ENCODE data around the gene SLC35D2. TPM values are rescaled to one million over a fixed set of nuclear protein-coding genes. Genes with fewer than 3 reads are reported as not detected.

The SLC35D2 gene
- total and polyA plus RNA-seq, 11 donors = 8.2 to 23.1 (median 15.9) TPM

DNA sequence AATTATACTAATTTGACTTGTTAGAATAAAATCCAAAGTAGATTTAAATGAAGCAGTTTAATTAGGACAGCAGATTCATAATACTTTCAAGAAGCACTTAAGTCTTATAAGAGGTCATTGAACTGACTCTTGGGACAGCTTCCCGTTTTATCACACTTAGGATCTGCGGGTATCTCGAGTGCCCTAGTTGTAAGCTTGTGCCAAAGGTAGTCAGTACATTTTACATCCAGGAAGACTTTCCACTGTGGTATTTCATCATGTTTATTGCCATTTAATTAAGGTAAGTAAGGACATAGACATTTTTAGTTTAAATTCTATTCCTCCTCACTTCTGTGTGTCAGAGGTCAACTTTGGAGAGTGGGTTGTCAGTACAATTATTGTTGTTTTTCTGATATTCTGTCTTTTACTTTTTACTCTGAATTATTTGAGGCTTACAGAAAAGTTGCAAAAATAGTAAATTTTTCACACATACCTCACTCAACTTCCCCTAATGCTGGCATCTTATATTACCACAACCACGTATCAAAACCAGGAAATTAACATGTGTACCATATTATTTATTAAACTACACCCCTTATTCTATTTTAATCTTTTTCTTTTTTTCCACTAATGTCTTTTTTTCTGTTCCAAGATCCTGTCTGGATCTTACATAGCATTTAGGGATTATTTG lies 42.1 kb upstream of the SLC35D2 start:
- Histone ChIP-seq H3K36me3 (no peaks in the 10 kb centered on the region), H3K27me3 (no peaks in the 10 kb centered on the region), H3K4me3 (no peak overlapping the region), H3K9me3 (no peaks in the 10 kb centered on the region), H3K4me1 (peaks cover 0 to 9% (median 8%) of the 10 kb centered on the region in 12 donors), H3K27ac (no peak overlapping the region)
- DNase-seq = no peak
- 73 to 80% (median 77%) methylated on average over 4 of the region's 4 CpGs for WGBS, 4 donors
- intact Hi-C loops (cut with DNase I) = no loop called here
- ATAC-seq = no peak
- TF ChIP-seq, protein P1, sequence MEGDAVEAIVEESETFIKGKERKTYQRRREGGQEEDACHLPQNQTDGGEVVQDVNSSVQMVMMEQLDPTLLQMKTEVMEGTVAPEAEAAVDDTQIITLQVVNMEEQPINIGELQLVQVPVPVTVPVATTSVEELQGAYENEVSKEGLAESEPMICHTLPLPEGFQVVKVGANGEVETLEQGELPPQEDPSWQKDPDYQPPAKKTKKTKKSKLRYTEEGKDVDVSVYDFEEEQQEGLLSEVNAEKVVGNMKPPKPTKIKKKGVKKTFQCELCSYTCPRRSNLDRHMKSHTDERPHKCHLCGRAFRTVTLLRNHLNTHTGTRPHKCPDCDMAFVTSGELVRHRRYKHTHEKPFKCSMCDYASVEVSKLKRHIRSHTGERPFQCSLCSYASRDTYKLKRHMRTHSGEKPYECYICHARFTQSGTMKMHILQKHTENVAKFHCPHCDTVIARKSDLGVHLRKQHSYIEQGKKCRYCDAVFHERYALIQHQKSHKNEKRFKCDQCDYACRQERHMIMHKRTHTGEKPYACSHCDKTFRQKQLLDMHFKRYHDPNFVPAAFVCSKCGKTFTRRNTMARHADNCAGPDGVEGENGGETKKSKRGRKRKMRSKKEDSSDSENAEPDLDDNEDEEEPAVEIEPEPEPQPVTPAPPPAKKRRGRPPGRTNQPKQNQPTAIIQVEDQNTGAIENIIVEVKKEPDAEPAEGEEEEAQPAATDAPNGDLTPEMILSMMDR (IDR thresholded peaks at IDR 0.05) = no peak
- TF ChIP-seq POLR2A (IDR thresholded peaks at IDR 0.05) = no peak

DNA sequence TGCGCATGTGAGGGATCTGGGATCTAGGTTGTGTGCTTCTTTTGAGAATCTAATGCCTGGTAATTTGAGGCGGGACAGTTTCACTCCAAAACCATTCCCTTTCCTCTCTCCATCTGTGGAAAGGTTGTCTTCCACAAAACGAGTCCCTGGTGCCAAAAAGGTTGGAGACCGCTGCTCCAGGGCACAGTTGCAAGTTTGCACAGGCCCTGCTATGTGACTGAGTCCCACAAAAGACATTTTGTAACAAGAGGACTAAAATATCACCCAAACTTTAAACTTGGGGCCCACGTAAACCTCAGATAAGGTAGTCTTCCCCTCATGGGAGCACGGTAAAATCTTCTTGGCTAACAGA lies 40.5 kb upstream of the SLC35D2 start:
- intact Hi-C loops (cut with DNase I) = no loop called here
- WGBS, 4 donors = 79 to 82% (median 81%) methylated on average over 6 of the region's 6 CpGs

DNA sequence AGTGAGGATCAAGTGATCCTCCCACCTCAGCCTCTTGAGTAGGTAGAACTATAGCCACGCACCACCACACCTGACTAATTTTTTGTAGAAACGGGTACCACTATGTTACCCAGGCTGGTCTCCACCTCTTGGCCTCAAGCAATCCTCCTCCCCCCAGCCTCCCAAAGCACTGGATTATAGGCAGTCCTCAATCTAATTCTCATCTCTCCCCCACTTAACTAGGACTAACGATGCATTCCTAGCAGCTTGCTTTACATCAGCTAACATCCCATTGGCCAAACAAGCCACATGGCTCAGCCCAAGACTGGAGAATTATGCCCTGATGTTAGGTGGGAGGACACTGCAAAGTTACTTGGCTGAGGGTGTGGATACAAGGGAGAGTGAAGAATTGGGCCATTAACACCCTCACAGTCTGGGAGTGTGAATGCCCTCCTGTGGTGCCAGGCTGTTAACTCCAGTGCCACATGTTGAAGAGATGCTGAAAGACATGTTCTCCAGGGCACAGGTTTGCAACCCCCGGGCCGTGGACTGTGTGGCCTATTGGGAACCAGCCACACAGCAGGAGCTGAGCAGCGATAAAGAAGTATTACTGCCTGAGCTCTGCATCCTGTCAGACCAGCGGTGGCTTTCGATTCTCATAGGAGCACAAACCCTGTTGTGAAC lies 39.9 kb upstream of the SLC35D2 start:
- H3K27me3 ChIP-seq = no peaks in the 10 kb centered on the region
- no peak for TF ChIP-seq POLR2A (IDR thresholded peaks at IDR 0.05)
- intact Hi-C loops (cut with DNase I) = no loop called here
- no peaks in the 10 kb centered on the region for H3K9me3 ChIP-seq
- 64 to 84% (median 69%) methylated on average over 8 of the region's 8 CpGs for WGBS, 4 donors
- H3K27ac ChIP-seq = no peak overlapping the region
- H3K36me3 ChIP-seq = no peaks in the 10 kb centered on the region
- no peak for ATAC-seq
- H3K4me1 ChIP-seq = peaks cover 3 to 23% (median 19%) of the 10 kb centered on the region in 12 donors
- no peak for DNase-seq
- no peak overlapping the region for H3K4me3 ChIP-seq

More for the DNA sequence above, 40.5 kb upstream of the SLC35D2 start:
- Histone ChIP-seq H3K27me3 (no peaks in the 10 kb centered on the region), H3K4me1 (peaks cover 3 to 23% (median 19%) of the 10 kb centered on the region in 12 donors), H3K27ac (no peak overlapping the region), H3K9me3 (no peaks in the 10 kb centered on the region), H3K4me3 (no peak overlapping the region), H3K36me3 (no peaks in the 10 kb centered on the region)
- TF ChIP-seq, protein P1 (IDR thresholded peaks at IDR 0.05) = no peak
- no peak for TF ChIP-seq POLR2A (IDR thresholded peaks at IDR 0.05)
- DNase-seq (no peak), ATAC-seq (no peak)

DNA sequence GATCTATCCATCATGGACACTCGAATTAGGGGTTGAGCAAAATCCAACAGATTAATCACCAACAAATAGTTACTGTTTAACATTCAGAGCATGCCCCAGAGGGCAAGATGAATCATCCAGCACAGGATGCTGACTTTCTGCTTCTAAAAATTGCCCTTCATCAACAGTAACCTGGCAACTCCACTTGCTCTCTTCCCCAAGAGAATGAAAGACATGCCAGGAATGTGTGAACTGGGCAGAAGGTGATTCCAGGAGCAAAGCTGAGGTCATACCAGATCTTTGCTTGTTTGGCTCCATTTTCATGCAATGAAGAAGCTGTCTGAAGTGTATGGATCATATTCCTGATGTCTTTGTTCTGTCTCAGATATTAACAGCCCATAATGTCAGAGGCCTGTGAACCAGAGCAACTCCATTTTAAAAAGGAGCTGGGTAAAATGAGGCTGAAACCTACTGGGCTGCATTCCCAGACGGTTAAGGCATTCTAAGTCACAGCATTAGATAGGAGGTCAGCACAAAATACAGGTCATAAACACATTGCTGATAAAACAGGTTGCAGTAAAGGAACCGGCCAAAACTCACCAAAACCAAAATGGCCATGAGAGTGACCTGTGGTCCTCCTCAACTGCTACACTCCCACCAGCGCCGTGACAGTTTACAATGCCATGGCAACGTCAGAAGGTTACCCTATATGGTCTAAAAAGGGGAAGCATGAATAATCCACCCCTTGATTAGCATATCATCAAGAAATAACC lies 37.1 kb upstream of the SLC35D2 start:
- TF ChIP-seq POLR2A (IDR thresholded peaks at IDR 0.05) = no peak
- TF ChIP-seq, protein P1 (IDR thresholded peaks at IDR 0.05) = no peak
- intact Hi-C loops (cut with DNase I) = loop anchor here in 1 of 10 donors (1.0 kb wide), 1 partner anchor 30 kb away; the partner anchor contains the start of gene HABP4
- DNase-seq (peak in 3 of 5 donors; percentile 49 to 64 (median 59)), ATAC-seq (peak; percentile 5 to 51 (median 30))
- 33 to 48% (median 40%) methylated on average over 6 of the region's 6 CpGs for WGBS, 4 donors
- peak overlapping the region; percentile 99 to 100 (median 100) for H3K27ac ChIP-seq
- H3K4me1 ChIP-seq = peaks cover 6 to 35% (median 26%) of the 10 kb centered on the region in 12 donors
- no peaks in the 10 kb centered on the region for H3K36me3 ChIP-seq
- no peaks in the 10 kb centered on the region for H3K27me3 ChIP-seq
- H3K4me3 ChIP-seq = peak overlapping the region in 1 of 12 donors; percentile 97
- no peaks in the 10 kb centered on the region for H3K9me3 ChIP-seq

Data from heart left ventricle (tissue), 16 donors.